Esophagus squamous epithelium (tissue), 4 donors: ENCODE measurements around the gene GBF1.
"Not testable (repeated sequence)": the region's sequence is repeated elsewhere in the genome, so short reads cannot be mapped to it uniquely, and the experiment has no call there.

Experiments used
- POLR2A ChIP-seq, 4 donors: fragments of 450-650 bp; IDR thresholded peaks; one replicate each; pipeline ENCODE4 v1.6.1; 2017; ENCODE audit warnings: antibody characterized with exemption in 4 of 4, mild to moderate bottlenecking in 4 of 4, moderate library complexity in 3 of 4
- TF ChIP-seq, protein P1 (sequence below), 6 experiments: fragments of 450-650 bp in 4 of 6; fragments of 200-600 bp in 2 of 6; sonication (generic) in 2 of 6; IDR thresholded peaks; one replicate each; pipeline ENCODE4 v1.5.1; 2016 to 2019; ENCODE audit warnings: antibody characterized with exemption in 6 of 6, mild to moderate bottlenecking in 4 of 6, moderate library complexity in 4 of 6

DNA sequence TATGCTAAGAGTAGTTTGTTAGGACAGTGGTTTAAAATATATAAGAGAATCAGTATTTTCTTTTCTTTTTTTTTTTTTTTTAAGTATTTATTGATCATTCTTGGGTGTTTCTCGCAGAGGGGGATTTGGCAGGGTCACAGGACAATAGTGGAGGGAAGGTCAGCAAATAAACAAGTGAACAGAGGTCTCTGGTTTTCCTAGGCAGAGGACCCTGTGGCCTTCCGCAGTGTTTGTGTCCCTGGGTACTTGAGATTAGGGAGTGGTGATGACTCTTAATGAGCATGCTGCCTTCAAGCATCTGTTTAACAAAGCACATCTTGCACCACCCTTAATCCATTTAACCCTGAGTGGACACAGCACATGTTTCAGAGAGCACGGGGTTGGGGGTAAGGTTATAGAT is 55.6 kb downstream of the GBF1 start:
- TF ChIP-seq, protein P1, sequence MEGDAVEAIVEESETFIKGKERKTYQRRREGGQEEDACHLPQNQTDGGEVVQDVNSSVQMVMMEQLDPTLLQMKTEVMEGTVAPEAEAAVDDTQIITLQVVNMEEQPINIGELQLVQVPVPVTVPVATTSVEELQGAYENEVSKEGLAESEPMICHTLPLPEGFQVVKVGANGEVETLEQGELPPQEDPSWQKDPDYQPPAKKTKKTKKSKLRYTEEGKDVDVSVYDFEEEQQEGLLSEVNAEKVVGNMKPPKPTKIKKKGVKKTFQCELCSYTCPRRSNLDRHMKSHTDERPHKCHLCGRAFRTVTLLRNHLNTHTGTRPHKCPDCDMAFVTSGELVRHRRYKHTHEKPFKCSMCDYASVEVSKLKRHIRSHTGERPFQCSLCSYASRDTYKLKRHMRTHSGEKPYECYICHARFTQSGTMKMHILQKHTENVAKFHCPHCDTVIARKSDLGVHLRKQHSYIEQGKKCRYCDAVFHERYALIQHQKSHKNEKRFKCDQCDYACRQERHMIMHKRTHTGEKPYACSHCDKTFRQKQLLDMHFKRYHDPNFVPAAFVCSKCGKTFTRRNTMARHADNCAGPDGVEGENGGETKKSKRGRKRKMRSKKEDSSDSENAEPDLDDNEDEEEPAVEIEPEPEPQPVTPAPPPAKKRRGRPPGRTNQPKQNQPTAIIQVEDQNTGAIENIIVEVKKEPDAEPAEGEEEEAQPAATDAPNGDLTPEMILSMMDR (IDR thresholded peaks at IDR 0.05) = not testable (repeated sequence)
- TF ChIP-seq POLR2A (IDR thresholded peaks at IDR 0.05) = not testable (repeated sequence)
